Uterus (tissue), 2 donors: ENCODE measurements around the gene EDDM13.
"Not testable (repeated sequence)": the region's sequence is repeated elsewhere in the genome, so short reads cannot be mapped to it uniquely, and the experiment has no call there.

ENCODE experiments used
- POLR2A ChIP-seq, 2 donors: fragments of 450-650 bp; IDR thresholded peaks; one replicate each; pipeline ENCODE4 v1.6.1; 2016; ENCODE audit warnings: antibody characterized with exemption in 2 of 2, mild to moderate bottlenecking in 1 of 2, moderate library complexity in 1 of 2
- TF ChIP-seq, protein P1 (sequence below), 4 experiments: fragments of 200-600 bp in 2 of 4; fragments of 450-650 bp in 2 of 4; sonication (generic) in 2 of 4; IDR thresholded peaks; one replicate each; pipeline ENCODE4 v1.5.1; 2016 to 2019; ENCODE audit warnings: antibody characterized with exemption in 4 of 4, mild to moderate bottlenecking in 2 of 4, moderate library complexity in 1 of 4

- not testable (repeated sequence) for TF ChIP-seq POLR2A (IDR thresholded peaks at IDR 0.05)
- TF ChIP-seq, protein P1, sequence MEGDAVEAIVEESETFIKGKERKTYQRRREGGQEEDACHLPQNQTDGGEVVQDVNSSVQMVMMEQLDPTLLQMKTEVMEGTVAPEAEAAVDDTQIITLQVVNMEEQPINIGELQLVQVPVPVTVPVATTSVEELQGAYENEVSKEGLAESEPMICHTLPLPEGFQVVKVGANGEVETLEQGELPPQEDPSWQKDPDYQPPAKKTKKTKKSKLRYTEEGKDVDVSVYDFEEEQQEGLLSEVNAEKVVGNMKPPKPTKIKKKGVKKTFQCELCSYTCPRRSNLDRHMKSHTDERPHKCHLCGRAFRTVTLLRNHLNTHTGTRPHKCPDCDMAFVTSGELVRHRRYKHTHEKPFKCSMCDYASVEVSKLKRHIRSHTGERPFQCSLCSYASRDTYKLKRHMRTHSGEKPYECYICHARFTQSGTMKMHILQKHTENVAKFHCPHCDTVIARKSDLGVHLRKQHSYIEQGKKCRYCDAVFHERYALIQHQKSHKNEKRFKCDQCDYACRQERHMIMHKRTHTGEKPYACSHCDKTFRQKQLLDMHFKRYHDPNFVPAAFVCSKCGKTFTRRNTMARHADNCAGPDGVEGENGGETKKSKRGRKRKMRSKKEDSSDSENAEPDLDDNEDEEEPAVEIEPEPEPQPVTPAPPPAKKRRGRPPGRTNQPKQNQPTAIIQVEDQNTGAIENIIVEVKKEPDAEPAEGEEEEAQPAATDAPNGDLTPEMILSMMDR (IDR thresholded peaks at IDR 0.05) = not testable (repeated sequence)
Measured at GRCh38 chr19:56339031-56339430, 66.5 kb downstream of the EDDM13 start.
